ENCODE measurements around the gene FAM180B.

DNA sequence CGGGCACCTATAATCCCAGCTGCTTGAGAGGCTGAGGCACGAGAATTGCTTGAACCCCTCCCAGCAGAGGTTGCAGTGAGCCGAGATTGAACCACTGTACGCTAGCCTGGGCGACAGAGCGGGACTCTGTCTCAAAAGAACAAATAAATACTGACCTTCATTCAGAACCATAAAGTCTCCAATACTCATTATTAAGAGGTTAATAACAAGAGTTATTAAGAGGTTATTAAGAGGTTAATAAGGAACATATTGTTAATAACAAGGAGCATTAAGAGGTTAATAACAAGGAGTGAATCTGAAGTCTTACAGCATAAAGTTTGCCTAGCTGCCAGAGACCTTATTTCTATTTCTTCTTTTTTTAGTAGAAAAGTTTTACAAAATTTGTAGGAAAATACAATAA is 41.2 kb upstream of the FAM180B start:
- TF ChIP-seq, protein P1, sequence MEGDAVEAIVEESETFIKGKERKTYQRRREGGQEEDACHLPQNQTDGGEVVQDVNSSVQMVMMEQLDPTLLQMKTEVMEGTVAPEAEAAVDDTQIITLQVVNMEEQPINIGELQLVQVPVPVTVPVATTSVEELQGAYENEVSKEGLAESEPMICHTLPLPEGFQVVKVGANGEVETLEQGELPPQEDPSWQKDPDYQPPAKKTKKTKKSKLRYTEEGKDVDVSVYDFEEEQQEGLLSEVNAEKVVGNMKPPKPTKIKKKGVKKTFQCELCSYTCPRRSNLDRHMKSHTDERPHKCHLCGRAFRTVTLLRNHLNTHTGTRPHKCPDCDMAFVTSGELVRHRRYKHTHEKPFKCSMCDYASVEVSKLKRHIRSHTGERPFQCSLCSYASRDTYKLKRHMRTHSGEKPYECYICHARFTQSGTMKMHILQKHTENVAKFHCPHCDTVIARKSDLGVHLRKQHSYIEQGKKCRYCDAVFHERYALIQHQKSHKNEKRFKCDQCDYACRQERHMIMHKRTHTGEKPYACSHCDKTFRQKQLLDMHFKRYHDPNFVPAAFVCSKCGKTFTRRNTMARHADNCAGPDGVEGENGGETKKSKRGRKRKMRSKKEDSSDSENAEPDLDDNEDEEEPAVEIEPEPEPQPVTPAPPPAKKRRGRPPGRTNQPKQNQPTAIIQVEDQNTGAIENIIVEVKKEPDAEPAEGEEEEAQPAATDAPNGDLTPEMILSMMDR (IDR thresholded peaks at IDR 0.05; ENCODE audit: low read depth, low read length), result no peak
- TF ChIP-seq POLR2A (IDR thresholded peaks at IDR 0.05; ENCODE audit: extremely low read depth, insufficient read length) (no peak), MYC (IDR thresholded peaks at IDR 0.05; ENCODE audit: low read depth, low read length) (no peak)
- TF ChIP-seq, protein P2, sequence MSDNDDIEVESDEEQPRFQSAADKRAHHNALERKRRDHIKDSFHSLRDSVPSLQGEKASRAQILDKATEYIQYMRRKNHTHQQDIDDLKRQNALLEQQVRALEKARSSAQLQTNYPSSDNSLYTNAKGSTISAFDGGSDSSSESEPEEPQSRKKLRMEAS (IDR thresholded peaks at IDR 0.05; ENCODE audit: low read depth, low read length), result no peak
